DMS114 treated with DMSO at 0.1 percent for 48 hours (cell line): ENCODE results near the gene CDCA4.

Experiments used
- DNase-seq: peaks from one replicate; lab custom pipeline; 2025; ENCODE audit not compliant: unreplicated experiment; lab: John Stamatoyannopoulos, UW

The CDCA4 gene

DNA sequence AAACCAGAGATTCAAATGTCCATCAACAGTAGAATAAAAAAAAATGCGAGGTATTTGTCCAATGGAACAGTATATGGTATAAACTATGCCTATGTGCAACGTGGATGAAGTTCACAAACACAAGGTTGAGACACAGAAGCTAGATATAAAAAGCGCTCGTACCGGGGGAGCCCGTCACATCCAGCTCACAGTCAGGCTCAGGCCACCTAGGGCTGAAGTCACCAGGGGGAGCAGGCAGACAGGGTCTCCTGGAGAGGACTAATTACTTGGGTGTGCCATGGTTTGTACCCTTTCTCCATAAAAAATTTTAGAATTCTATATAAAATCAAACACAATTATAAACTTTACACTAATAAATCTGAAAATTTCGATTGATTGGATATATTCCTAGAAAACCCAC lies 56.3 kb downstream of the CDCA4 start:
- no peak for DNase-seq
